Kidney epithelial cell (primary cell): ENCODE measurements around the gene SLC16A3. TPM values are rescaled to one million over a fixed set of nuclear protein-coding genes. Genes with fewer than 3 reads are reported as not detected.
A peak's percentile ranks its signal among the peaks of the same experiment; 100 is the strongest.

Experiments
- DNase-seq: peaks from one replicate; pipeline ENCODE4 v3.0.0-alpha.2; 2010; ENCODE audit warnings: low read depth
- H3K27me3 ChIP-seq: 2 replicates; pipeline ENCODE4 v1.6.0; 2011; ENCODE audit warnings: low read length; ENCODE audit not compliant: control insufficient read depth, insufficient read depth
- H3K36me3 ChIP-seq: 2 replicates; pipeline ENCODE4 v1.5.1; 2011; ENCODE audit warnings: low read length; ENCODE audit not compliant: control insufficient read depth, insufficient read depth
- H3K4me3 ChIP-seq: 2 replicates; pipeline ENCODE4 v1.5.1; 2011; ENCODE audit warnings: low read depth, mild to moderate bottlenecking, control low read depth, low read length
- total RNA-seq: library from RNA; depleted of rRNA; stranded (reverse); fragments of >200 nt; gene quantifications from 2 replicates; pipeline ENCODE4 v1.2.3, GENCODE V29; 2015
- TF ChIP-seq, protein P1 (sequence below): IDR thresholded peaks from 2 replicates; pipeline ENCODE4 v1.5.1; 2011; ENCODE audit warnings: mild to moderate bottlenecking, moderate library complexity, low read length, control low read depth, inconsistent platforms; ENCODE audit not compliant: insufficient read depth, poor library complexity, severe bottlenecking

SLC16A3 gene
- total RNA-seq, 1 donor from 2014 or later = 83.4 TPM

GRCh38 chr17:82225368-82226029 lies 3.3 kb upstream of the SLC16A3 start:
- H3K27me3 ChIP-seq = no peaks in the 10 kb centered on the region
- no peak overlapping the region for H3K4me3 ChIP-seq
- no peaks in the 10 kb centered on the region for H3K36me3 ChIP-seq
- TF ChIP-seq, protein P1, sequence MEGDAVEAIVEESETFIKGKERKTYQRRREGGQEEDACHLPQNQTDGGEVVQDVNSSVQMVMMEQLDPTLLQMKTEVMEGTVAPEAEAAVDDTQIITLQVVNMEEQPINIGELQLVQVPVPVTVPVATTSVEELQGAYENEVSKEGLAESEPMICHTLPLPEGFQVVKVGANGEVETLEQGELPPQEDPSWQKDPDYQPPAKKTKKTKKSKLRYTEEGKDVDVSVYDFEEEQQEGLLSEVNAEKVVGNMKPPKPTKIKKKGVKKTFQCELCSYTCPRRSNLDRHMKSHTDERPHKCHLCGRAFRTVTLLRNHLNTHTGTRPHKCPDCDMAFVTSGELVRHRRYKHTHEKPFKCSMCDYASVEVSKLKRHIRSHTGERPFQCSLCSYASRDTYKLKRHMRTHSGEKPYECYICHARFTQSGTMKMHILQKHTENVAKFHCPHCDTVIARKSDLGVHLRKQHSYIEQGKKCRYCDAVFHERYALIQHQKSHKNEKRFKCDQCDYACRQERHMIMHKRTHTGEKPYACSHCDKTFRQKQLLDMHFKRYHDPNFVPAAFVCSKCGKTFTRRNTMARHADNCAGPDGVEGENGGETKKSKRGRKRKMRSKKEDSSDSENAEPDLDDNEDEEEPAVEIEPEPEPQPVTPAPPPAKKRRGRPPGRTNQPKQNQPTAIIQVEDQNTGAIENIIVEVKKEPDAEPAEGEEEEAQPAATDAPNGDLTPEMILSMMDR = no peak
- no peak for DNase-seq

GRCh38 chr17:82226146-82226808 lies 2.6 kb upstream of the SLC16A3 start:
- TF ChIP-seq, protein P1 = no peak
- DNase-seq = no peak

DNA sequence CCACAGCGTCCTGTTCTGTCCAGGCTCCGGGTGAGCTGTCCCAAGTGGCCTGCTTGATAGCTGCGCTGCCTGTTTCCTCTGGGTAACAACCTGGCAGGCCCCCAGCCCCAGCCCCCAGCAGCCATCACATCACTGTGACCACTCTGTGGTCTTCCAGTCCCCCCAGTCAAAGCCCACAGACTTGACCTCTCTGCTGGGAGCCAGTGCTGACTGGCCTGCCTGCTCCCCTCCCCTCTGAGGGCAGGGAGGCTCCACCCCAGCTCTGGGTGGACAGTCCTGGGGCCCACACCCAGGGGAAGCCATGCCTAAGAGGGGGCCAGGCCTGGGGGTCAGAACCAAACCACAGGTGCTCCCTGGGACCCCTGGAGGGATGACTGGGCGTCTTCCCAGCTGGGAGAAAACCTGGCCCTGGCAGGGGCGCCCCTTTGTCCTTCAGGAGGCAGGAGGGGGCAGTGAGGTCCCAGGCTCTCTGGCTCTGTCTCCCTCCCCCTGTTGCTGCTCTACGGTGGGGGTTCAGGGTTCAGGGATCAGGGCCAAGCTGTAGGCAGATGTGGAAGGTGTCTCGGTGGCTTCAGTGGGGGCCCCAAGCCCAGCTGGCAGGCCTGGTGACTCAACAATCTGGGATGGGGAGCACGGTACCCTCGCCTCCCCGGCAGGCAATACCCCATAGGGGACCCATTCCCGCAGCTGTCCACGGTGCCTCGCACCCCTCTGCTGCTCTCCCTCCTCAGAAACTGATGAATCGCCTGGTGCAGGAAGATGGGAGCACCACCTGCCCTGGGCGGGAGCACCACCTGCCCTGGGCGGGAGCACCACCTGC lies 1.8 kb upstream of the SLC16A3 start:
- no peaks in the 10 kb centered on the region for H3K27me3 ChIP-seq
- TF ChIP-seq, protein P1 = no peak

More at GRCh38 chr17:82226146-82226808, 2.6 kb upstream of the SLC16A3 start:
- no peaks in the 10 kb centered on the region for H3K36me3 ChIP-seq
- H3K27me3 ChIP-seq = no peaks in the 10 kb centered on the region
- no peak overlapping the region for H3K4me3 ChIP-seq

GRCh38 chr17:82227629-82228277 lies 1.1 kb upstream of the SLC16A3 start:
- Histone ChIP-seq H3K4me3 (peak overlapping the region; percentile 84), H3K27me3 (no peaks in the 10 kb centered on the region), H3K36me3 (no peaks in the 10 kb centered on the region)
- TF ChIP-seq, protein P1 = no peak
- DNase-seq = no peak

More for the DNA sequence above, 1.8 kb upstream of the SLC16A3 start:
- DNase-seq = no peak
- no peak overlapping the region for H3K4me3 ChIP-seq
- no peaks in the 10 kb centered on the region for H3K36me3 ChIP-seq

DNA sequence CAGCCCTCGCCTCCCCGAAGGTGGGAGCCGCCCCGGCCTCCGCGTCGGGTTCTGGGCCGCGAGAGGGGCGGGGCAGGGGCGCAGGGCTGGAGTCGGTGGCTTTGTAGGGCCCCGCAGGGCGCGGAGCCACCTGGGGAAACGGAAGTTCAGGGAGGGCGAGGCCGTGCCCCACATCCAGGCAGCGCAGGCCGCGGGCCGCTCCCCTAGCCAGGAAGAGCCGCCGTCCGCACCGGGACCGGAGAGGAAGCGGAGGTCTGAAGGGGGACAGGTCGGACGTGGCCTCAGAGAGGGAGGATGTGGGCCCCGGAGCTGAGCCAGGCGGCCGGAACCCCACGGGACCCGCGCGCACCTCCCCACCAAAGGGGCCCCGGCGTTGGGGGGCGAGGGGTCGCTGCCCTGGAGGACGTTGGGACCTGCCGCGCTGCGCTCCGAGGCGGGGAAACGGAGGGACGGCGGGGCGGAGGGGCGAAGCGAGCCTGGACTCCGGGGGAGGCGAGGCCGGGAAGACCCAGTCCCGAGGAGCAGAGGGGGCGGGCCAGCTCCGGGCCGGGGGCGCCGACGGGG lies 482 bp upstream of the SLC16A3 start:
- peak overlapping the region; percentile 84 for H3K4me3 ChIP-seq
- no peak for DNase-seq
- no peaks in the 10 kb centered on the region for H3K27me3 ChIP-seq
- H3K36me3 ChIP-seq = no peaks in the 10 kb centered on the region
- TF ChIP-seq, protein P1 = no peak
